Astrocyte of the hippocampus (primary cell): ENCODE measurements around the gene MC5R.
A peak's percentile ranks its signal among the peaks of the same experiment; 100 is the strongest.

Experiments
- DNase-seq: peaks from one replicate; pipeline ENCODE4 v3.0.0; 2011; ENCODE audit warnings: low read depth, low spot score

MC5R gene

DNA sequence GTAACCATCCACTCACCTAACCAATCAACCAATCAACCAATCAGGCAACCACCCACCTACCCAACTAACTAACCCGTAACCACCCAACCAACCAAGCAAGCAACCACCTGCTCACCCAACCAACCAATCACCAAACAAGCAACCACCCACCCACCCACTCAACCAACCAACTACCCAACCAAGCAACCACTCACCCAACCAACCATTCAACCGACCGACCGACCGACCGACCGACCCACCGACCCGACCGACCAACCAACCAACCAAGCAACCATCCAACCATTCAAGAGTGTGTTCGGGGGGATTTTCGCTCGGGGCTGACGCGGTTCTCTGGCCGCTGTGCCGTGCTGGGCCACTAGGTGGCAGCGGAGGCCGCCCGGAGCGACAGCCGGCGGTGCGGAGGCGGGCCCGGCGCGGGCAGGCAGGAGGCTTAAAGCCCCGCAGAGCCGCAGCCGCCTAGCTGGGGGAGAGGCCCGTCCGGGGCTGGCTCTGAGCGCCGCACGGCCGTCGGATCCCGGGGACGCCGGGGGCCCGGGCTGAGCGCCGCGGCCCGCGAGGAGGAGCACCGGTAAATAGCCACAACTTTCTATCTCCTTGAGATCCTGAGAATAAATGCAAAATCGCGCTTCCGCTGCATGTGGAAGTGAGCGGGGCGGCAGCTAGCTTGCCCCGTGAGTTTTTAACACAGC lies at the start of gene MC5R:
Gene MC5R (plus strand): TSS at position 443 of the 689 bp plus-strand sequence. CDS start 1,617 bp downstream, outside the sequence.
- DNase-seq = peak; percentile 80

DNA sequence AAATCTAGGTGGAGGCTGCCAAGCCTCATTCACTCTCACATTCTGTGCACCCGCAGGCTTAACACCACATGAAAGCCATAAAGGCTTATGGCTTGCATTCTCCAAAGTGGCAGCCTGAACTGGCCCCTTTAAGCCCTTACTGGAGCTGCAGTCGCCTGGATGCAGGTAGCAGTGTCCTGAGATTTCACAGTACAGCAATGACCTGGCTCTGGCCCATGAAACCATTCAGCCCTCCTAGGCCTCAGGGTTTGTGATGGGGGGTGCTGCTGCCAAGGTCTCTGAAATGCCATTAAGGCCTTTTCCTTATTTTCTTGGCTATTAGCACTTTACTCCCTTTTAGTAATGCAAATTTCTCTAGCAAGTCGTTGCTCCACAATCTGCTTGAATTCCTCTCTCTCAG lies 48.9 kb upstream of the MC5R start:
- no peak for DNase-seq

DNA sequence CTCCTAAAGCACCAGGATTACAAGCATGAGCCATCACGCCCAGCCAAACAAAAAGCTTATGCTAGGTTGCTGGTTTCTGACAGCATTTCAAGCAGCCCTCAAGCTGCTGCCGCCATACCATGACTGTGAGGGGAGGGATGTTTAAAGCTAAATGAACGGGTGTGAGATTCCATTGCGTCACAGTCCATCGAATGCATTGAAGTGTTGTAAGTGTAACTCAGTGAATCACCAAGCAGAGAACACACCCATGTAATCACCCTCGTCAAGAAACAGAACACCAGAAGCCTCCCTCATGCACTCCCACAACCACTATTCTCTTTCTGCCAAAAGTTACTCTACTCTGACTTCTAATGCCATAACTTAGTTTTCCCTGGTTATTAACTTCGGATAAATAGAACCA lies 32.8 kb upstream of the MC5R start:
- DNase-seq = no peak

DNA sequence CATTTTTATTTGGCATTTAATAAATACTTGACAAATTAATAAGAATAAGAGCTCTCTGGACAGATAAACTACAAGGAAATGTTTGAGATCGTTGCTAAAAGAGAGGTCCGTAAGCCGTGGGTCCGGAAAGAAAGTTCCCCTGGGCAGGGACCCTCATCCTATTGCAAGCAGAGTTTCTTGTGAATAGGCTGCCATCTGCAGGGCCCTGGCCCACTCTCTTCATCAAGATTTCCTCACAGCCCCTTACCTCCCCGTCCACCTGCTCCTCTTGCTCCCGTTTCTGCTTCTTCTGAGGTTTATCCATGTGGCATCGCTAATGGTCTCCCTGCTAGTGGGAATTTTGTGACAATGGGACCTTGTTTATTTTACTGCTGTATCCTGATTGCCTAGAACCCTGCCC lies 30.1 kb upstream of the MC5R start:
- no peak for DNase-seq

DNA sequence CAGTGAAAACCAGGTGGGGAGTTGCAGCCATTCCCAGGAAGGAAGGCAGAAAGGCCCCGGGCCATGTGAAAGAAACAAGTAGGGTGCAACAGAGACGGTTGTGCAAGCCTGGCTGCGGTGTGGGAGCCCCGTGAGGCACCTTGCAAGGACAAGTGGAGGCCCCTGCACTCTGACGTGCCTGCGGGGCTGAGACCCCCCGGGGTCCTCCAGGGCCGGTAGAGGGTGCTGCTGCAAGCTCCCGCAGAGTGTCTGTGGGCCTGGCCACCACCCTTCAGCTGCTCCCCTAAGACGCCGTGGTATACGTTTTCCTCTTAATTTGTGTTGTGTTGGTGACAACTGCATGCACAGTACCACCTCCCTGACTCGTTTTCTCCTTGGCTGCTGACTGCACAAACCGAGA lies 27.4 kb upstream of the MC5R start:
- no peak for DNase-seq

DNA sequence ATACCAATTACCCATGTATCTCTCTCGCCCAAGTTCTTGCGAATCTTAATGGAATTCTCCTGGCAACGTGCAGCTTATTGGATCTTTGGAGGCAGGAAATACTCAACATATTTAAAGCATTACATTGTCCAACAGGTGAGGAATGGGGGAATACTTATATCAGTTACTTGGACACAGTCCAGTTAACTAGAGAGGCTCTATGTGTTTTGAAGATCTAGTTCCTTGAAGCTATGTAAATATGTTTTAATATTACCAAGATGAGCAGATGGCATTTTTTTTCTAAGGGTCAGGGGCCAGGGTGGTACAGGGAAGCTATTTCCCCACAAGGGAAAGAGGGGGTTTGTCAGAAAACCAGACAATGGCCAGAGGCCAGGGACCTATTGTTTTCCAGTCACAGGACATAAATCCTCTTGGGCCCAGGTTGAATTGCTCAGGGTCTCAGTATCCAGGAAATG lies 26.8 kb upstream of the MC5R start:
- peak; percentile 16 for DNase-seq

DNA sequence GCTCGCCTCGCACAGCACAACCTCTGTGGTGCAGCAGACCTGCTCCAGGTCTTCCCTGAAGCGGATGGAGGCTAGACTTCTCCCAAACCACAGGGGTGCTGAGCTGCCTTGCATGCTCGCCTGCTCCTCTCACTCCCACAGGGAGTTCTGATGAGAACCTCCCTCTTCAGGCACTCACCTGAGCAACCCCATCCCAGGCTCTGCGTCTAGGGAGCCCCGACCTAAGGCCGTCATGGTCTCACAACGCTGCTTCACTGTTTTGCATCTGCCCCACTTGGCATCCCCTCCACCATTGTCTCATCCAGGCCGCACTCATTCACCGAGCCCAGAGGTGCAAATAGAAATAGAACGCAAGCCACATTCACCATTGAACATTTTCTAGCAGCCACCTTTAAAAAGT lies 24.6 kb upstream of the MC5R start:
- no peak for DNase-seq

DNA sequence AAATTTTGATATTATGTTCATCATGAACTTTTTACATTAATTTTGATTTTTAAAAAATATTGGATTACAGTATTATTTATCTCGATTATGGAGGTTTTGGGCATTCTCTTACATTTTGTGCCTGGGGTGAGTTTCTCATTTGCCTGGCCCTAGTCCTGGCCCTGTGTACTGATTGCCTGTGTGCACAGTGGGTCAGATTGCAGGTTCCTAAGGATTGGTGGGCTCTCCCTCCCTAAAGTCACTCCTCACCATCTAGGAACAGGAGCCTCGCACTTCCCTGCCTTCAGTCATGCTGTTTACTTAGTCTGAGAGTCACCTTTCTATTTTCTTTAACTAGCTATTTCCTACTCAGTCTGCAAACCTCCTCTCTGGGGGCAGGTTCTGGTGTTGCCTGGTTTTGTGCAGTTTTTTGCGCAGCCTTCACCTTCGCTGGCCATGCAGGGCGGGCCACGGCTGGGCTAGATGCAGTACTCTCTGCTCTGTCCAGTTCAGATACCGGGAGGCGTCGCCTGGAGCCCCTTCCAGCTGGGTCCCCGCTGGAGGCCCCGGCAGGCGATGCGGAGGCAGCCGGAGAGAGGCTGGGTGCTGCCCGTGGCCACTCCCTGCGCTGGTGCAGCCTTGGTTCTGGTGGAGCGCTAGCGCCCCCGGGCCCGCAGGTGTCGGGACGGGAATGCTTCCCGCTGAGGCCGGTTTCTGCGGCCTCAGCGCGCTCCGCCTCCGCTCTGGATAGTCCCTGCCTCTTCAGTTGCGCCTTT lies 23.3 kb upstream of the MC5R start:
- DNase-seq = peak; percentile 79

DNA sequence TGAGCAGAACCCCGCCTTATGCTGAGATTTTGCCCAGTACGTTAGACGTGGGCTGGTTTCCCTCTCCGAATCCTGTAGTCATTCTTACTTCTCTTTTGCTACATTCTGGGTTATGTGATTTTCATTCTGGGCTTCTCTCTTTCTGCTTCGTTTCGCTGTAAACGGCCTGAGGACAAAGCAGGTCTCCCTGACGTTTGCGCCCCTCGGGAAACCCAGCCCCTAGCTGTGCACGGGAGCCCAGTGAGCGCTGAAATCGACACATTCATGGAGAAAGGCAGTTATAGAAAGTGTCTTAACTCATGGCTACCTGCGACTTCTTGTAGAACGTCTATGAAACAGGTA lies 22.7 kb upstream of the MC5R start:
- DNase-seq = no peak

DNA sequence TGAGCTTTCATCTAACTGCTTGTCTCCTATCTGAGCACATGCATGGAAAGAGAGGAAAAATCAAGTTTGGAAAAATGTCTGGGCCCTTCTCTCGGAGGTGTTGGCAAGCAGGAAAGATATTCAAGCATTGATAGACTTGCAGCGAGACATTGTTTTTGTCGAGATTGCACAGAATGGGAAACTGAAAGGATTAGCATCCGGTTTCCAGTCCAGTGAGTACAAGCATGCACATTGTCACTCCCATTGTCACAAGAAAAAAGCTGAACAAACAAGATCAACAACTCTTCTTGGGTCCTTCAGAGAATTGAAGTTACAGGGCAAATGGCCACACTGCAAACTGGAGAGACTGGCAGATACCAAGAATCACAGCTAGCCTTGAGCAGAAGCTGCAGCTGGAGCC lies 19.6 kb upstream of the MC5R start:
- no peak for DNase-seq

DNA sequence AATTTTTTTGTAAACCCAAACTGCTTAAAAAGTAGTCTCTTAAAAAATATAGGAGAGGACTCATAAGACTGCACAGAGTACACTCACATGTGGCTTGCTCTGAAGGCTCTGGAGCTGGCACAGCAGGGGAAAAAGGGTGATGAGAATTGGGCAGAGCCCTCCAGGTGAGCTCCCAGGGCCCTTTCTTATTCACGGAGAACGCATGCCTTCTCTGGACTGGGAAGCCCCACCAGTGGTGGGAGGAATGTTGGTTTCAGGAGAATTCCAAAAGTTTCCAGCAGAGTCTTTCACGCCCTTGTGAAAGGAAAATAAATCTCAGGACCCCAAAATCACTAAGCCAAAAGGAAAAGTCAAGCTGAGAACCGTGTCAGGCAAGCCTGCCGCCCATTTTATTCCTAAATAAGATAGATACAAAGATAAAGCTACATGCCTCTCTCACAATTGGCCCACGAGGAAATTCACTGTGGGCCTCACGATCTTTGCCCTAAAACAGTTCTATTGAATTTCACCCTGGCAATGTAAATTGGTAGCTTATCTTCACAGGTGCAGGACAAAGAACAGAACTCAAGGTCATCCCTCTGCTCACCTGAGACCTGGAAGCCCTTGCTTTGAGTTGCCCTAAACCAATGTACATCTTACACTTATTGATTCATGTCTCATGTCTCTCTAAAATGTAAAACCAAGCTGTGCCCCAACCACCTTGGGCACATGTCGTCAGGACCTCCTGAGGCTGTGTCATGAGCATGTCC lies 15.5 kb upstream of the MC5R start:
- no peak for DNase-seq

DNA sequence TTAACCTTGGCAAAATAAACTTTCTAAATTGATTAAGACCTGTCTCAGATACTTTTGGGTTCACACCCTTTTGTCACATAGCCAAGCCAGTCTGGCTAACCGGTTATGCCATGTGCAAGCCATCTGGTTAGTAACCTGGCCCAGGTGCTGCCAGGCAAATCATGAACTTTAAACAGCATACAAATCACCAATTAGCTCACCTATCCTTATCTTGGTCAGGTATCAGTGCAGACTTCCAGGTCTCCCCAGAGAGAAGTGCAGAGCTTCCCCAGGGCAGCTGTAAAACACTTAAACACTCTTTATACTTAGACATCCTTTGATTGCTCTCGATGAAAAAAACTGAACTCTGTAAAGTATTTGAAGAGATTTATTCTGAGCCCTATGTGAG lies 14.9 kb upstream of the MC5R start:
- no peak for DNase-seq

DNA sequence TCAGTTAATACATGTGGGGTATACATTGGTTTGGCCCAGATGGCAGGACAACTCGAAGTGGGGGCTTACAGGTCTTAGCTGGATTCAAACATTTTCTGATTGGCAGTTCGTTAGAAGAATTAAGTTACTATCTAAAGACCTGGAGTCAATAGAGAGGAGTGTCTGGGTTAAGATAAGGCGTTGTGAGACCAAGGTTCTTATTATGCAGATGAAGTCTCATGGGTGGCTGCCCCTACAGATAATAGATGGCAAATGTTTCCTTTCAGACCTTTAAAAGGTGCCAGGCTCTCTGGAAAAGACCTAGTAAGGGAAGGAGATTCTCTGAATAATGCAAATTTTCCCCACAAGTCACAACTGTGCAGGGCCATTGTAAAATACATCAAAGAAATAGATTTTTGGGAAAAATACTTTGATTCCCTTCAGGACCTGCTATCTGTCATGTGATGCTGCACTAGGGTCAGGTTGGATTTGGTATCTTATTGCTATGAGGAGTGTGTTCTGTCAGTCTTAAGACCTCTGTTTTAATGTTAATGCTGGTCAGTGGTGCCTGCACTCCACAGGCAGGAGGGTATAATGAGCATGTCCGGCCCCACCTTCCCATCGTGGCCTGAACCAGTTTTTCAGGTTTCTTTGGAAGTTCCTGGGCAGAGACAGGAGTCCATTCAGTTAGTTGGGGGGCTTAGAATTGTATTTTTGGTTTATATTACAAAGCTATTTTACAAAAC lies 14.3 kb upstream of the MC5R start:
- DNase-seq = no peak

DNA sequence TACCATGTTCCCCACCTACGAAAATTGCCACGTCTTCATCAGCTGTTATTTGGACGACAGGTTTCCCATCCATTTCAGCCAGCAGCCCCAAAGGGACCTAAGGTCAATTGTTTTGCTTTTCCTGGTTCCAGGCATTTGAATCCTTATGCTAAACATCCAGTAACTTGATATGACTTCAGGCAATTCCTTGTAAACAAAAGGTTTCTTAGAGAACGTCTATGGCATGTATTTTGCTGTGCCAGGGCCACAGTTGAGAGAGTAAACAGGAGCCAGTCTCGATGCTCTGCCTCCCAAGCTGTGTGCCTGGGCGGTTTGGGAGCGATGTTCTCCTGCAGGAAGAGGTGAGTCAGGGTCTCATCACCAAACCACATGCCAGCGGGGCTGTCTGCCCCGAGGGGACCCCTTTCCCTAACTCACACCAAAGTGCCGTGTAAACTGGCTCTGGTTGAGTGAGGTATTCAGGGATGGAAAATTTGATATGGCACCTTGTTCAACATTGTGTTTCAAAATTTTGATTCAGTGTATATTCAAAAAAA lies 12.9 kb upstream of the MC5R start:
- DNase-seq = no peak

DNA sequence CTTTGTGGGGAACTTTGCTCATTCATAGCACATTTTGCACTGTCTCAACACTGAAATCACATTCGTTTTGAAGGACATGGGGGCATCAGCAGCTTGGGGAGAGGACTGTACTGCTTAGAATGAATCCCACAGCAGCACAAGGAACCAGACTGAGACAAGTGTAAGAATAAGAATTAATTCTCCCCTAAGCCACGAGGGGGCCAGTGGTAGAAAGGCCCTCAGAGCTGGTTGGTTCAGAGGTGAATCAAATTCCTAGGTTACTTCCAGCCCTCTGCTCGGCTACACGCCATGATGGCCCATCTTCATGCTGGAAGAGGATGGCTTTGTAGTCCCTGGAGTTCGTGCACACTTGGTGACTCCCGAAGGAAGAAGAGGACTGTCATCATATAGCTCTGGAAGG lies 12.0 kb upstream of the MC5R start:
- DNase-seq = no peak

DNA sequence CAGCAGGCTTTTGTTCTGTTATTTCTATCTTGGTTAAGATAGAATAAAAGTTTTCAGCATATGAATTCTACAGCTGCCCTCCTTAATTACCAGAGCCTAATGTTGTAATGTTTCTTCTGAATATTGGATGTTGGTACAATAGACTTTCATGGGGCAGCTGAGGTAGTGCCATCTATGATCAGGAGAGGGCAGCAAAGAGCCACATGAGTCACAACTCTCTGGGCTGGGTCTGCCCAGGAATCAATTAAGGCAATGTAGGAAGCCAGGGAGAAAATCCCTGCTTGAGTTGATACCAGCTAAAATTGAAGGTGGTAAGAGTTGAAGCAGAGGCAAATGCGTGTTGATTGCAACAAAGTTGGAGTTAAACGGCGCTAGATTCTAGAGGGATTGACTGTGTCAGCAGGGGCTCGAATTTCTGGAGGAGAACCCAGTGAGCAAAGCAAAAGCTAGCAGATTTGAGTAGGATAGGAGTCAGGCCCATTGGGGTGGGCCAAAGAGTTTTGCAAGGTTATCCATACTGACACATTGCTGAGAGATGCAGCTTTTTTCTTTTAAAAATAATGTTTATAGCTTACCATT lies 10.6 kb upstream of the MC5R start:
- peak; percentile 84 for DNase-seq

DNA sequence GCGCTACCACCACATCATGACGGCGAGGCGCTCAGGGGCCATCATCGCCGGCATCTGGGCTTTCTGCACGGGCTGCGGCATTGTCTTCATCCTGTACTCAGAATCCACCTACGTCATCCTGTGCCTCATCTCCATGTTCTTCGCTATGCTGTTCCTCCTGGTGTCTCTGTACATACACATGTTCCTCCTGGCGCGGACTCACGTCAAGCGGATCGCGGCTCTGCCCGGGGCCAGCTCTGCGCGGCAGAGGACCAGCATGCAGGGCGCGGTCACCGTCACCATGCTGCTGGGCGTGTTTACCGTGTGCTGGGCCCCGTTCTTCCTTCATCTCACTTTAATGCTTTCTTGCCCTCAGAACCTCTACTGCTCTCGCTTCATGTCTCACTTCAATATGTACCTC lies 2.3 kb downstream of the MC5R start:
- no peak for DNase-seq

DNA sequence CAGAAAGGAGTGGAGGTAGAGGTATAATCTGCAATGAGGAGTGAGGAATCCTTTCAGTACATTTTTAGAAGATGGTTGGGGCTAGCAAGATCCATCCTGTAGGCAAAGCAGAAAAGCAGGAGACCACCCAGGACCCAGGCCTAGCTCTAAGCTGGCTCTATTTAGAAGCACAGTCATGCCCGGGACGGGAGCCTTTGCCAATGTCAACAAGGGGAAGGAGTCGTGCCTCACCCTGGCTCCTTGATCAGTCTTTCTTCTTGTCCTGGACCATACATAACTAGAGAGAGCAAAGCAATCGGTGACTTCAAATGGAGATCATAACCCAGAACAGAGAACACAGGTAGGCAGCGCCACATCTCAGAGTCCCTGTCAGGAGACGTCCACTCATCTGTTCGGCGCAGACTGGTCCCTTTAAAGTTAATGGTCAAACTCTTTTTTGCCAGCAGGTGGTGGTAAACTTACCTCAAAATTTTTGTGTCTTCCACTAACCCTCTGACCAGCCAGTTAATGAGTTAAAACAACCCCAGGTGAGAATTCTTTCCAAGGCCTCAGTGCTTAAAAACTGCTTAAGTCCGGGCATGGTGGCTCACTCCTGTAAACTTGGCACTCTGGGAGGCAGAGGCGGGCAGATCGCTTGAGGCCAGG lies 8.0 kb downstream of the MC5R start:
- peak; percentile 16 for DNase-seq

DNA sequence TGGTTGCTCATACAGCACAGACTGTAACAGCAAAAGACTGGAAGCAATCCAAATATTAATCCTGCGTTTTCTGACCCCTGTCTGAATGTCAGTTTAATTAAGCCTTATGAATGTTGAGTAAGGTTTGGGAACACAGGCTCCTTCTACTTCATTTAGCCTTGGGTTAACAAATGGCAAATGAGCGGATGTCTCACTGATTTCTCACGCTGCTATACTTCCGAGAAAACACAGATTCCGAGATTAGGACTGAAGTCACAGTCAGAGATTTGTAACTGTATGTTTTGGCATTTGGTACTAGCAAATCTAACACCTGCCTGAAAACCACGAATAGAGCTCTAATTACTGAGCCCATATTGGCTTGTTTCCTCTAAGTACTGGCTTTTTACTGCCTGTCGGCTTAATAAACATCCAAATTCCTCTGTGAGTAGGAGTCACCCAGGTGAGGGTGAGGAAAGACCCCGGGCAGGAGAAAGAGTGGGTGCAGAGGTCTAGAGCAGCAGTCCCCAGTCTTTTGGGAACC lies 10.6 kb downstream of the MC5R start:
- DNase-seq = peak; percentile 18

DNA sequence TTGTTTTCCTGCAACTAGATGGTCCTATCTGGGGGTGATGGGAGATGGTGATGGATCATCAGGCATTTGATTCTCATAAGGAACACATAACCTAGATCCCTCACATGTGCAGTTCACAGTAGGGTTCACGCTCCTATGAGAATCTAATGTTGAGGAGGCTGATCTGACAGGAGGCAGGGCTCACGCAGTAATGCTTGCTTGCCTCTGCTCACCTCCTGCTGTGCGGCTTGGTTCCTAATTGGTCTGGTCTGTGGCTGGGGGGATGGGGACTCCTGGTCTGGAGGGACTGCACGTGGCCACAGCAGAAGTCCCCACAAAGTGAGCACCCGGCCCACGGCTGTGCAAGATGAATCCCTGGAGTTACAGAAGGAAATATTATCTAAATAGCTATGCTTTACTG lies 11.3 kb downstream of the MC5R start:
- DNase-seq = no peak

DNA sequence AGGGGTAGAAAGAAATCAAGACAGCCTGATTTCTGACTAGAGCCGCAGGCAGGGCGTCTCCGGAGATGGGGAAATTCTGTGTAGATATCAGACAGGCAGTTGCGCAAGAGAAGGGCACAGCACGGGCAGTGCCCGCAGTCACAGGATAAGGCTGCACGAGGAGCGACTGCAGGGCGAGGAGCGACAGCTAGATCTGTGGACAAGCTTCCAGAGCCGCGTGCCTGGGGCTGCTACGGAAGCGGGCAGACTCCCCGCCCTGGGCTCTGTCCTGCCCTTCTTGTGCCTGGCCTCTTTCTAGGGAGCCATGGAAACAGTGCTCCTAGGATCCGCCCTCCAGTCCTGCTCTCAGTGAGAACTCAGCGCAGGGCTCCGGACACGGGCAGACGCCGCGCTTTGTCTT lies 12.6 kb downstream of the MC5R start:
- DNase-seq = no peak
